ENCODE results near the gene DTWD1. TPM values are rescaled to one million over a fixed set of nuclear protein-coding genes. Genes with fewer than 3 reads are reported as not detected.

DTWD1 gene
- total and polyA plus RNA-seq, 9 of the 15 experiments (the other 6 are each of a cell fraction or from before 2014, with no cell fraction given), result 23.1 to 76.4 (median 36.5) TPM

DNA sequence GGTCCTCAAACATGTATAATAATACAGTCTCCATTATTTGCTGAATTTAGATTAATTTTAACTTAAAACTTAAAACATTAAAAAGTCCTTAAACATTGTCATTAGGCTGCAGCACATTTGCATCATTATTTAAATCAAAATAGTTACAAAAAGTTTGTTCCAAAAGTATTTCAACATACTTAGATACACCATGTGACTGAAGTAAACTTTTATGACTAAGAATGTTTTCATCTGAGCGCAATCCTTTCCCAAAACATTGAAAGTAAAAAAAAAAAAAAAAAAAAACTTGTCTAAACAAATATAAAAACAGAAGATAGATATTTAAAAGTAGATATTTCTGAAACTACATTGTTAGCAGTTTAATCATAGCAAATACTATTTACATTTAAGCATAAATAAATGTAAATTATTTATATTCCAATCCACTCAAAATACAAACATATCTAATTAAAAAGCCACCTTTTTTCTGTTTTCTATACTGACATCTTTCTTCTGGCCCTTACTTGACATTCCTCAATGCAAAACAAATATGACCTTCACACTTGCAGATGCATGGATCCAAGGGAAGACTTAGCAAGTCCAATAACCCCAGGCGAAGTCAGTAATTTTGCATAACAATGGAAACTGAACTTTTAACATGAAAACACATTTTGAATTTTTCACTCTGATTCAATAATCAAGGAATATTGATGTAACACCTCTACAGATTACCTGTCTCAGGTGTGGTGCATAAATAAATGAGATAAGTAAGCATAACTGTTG, 10.5 kb upstream of the DTWD1 start:
- ATAC-seq (no peak), DNase-seq (ENCODE audit: extremely low read depth in 1 of 4, low spot score in 3 of 4) (no peak), FAIRE-seq (no peak)
- H3K27ac ChIP-seq (ENCODE audit: extremely low read depth, low read depth, low read length), result no peak overlapping the region
- no peaks in the 10 kb centered on the region for H4K20me1 ChIP-seq (replicated peaks; ENCODE audit: control insufficient read depth, insufficient read depth, low read length)
- no peak overlapping the region for H3K9ac ChIP-seq (ENCODE audit: insufficient read depth in 1 of 2, low read depth in 2 of 2, low read length in 2 of 2)
- 94% methylated on average over 2 of the region's 2 CpGs for WGBS (ENCODE audit: insufficient coverage, low coverage, missing lambda C conversion rate)
- POLR2A ChIA-PET, result no interaction called here
- BruUV-seq (replicated peaks), result no TSS peak
- no peaks in the 10 kb centered on the region for H3K9me1 ChIP-seq (ENCODE audit: control insufficient read depth, insufficient read depth, low read length)
- no peak for TF ChIP-seq MCM5 (IDR thresholded peaks at IDR 0.05; ENCODE audit: low read depth)
- TF ChIP-seq NR2F6 (CRISPR knock-in tag; IDR thresholded peaks at IDR 0.05), result no peak
- TF ChIP-seq ARID2 (IDR thresholded peaks at IDR 0.05), result no peak
- TF ChIP-seq ZNF124 (CRISPR knock-in tag; IDR thresholded peaks at IDR 0.05), result no peak
- no peak for TF ChIP-seq ZNF75A (CRISPR knock-in tag; IDR thresholded peaks at IDR 0.05)
- no peak for TF ChIP-seq ZNF707 (CRISPR knock-in tag; conservative IDR thresholded peaks at IDR 0.05)
- TF ChIP-seq ZNF589 (CRISPR knock-in tag; IDR thresholded peaks at IDR 0.05; ENCODE audit: low read depth), result no peak
- TF ChIP-seq RBM25 (IDR thresholded peaks at IDR 0.05; ENCODE audit: low read depth, low read length, severe bottlenecking), result no peak
- H2AFZ ChIP-seq (ENCODE audit: low read depth, low read length), result no peak overlapping the region
- in situ Hi-C loops (cut with MboI), result no loop called here
- H3K4me1 ChIP-seq (replicated peaks in 1 of 2; ENCODE audit: control insufficient read depth in 2 of 2, insufficient read depth in 2 of 2, low read length in 2 of 2), result no peaks in the 10 kb centered on the region
- no peak overlapping the region for H3K4me2 ChIP-seq (ENCODE audit: insufficient read depth, low read length)
- no peaks in the 10 kb centered on the region for H3K27me3 ChIP-seq (ENCODE audit: control insufficient read depth in 2 of 2, insufficient read depth in 2 of 2, low read length in 2 of 2)
- intact Hi-C loops (cut with micrococcal nuclease), result loop anchor here (10.0 kb wide), 1 partner anchor 436 kb away; the partner anchor contains the start of gene GALK2
- no peak overlapping the region for H3K4me3 ChIP-seq
- CTCF ChIA-PET (ENCODE audit: low intra/inter-chr PET ratio), result interaction anchor here (0.6 kb wide), 1 partner anchor 112 kb away, joined by 8 read pairs; no protein-coding TSS in a partner anchor
- H3K79me2 ChIP-seq (ENCODE audit: control insufficient read depth, insufficient read depth, low read length), result no peaks in the 10 kb centered on the region
- H3K36me3 ChIP-seq (ENCODE audit: control insufficient read depth, insufficient read depth, low read length), result no peaks in the 10 kb centered on the region
- H3K9me3 ChIP-seq (replicated peaks; ENCODE audit: control insufficient read depth, insufficient read depth, low read depth, low read length), result peaks cover 7% of the 10 kb centered on the region; the same call in 1 of the 2 replicates
